Loucy (cell line): ENCODE data around the gene PLXNA2.

Experiments used
- H2AFZ ChIP-seq: fragments of 200-600 bp; sonication (generic); 2 replicates; pipeline ENCODE4 v1.6.0; 2016; ENCODE audit warnings: antibody characterized with exemption, mild to moderate bottlenecking, low read length, moderate library complexity
- H3F3A ChIP-seq: fragments of 200-600 bp; 2 replicates; pipeline ENCODE4 v1.6.0; 2016; ENCODE audit warnings: antibody characterized with exemption, low read depth, mild to moderate bottlenecking
- H3K27me3 ChIP-seq: fragments of 200-600 bp; sonication (generic); 2 replicates; pipeline ENCODE4 v1.6.1; 2014; ENCODE audit warnings: low read length, mild to moderate bottlenecking; ENCODE audit not compliant: insufficient read depth, poor library complexity, severe bottlenecking
- H3K36me3 ChIP-seq: fragments of 200-600 bp; sonication (generic); 2 replicates; pipeline ENCODE4 v1.6.1; 2016; ENCODE audit warnings: low read length; ENCODE audit not compliant: insufficient read depth
- H3K4me1 ChIP-seq: fragments of 200-600 bp; sonication (generic); 2 replicates; pipeline ENCODE4 v1.5.1; 2014; ENCODE audit warnings: low read length, mild to moderate bottlenecking; ENCODE audit not compliant: insufficient read depth, poor library complexity, severe bottlenecking
- H3K4me2 ChIP-seq: fragments of 200-600 bp; sonication (generic); 2 replicates; pipeline ENCODE4 v1.6.0; 2014; ENCODE audit warnings: antibody characterized with exemption, low read length, low read depth, mild to moderate bottlenecking; ENCODE audit not compliant: poor library complexity, severe bottlenecking
- H3K4me3 ChIP-seq: fragments of 200-600 bp; sonication (generic); 2 replicates; pipeline ENCODE4 v1.5.1; 2014; ENCODE audit warnings: low read length, mild to moderate bottlenecking, mixed read lengths; ENCODE audit not compliant: poor library complexity, severe bottlenecking
- H3K79me2 ChIP-seq: fragments of 200-600 bp; sonication (generic); 2 replicates; pipeline ENCODE4 v1.6.1; 2014; ENCODE audit warnings: low read length; ENCODE audit not compliant: insufficient read depth
- H3K9ac ChIP-seq: fragments of 200-600 bp; sonication (generic); 2 replicates; pipeline ENCODE4 v1.6.0; 2014; ENCODE audit warnings: mild to moderate bottlenecking, low read depth, low read length, moderate library complexity; ENCODE audit not compliant: poor library complexity, severe bottlenecking
- H3K9me2 ChIP-seq: fragments of 200-600 bp; sonication (generic); replicated peaks from 2 replicates; pipeline ENCODE4 v1.6.1; 2016; ENCODE audit warnings: low read depth, low read length, mixed read lengths
- H3K9me3 ChIP-seq: fragments of 200-600 bp; sonication (generic); 2 replicates; pipeline ENCODE4 v1.6.1; 2014; ENCODE audit warnings: mild to moderate bottlenecking, antibody characterized with exemption, low read length, low read depth; ENCODE audit not compliant: insufficient read depth
- H4K20me1 ChIP-seq: fragments of 200-600 bp; sonication (generic); 2 replicates; pipeline ENCODE4 v1.6.0; 2014; ENCODE audit warnings: antibody characterized with exemption, low read length, mild to moderate bottlenecking; ENCODE audit not compliant: insufficient read depth, poor library complexity, severe bottlenecking
- EZH2phosphoT487 ChIP-seq: fragments of 200-600 bp; IDR thresholded peaks from 2 replicates; pipeline ENCODE4 v1.6.1; 2018; ENCODE audit warnings: antibody characterized with exemption, mild to moderate bottlenecking, moderate library complexity, borderline replicate concordance
- TF ChIP-seq, protein P1 (sequence below): fragments of 200-600 bp; sonication (generic); conservative IDR thresholded peaks from 2 replicates; pipeline ENCODE4 v1.5.1; 2014; ENCODE audit warnings: mild to moderate bottlenecking, antibody characterized with exemption, low read length

The PLXNA2 gene

GRCh38 chr1:208036918-208037766, 207.0 kb downstream of the PLXNA2 start:
- Histone ChIP-seq H3K36me3 (no peaks in the 10 kb centered on the region), H3K4me3 (no peak overlapping the region), H3F3A (no peaks in the 10 kb centered on the region), H2AFZ (no peak overlapping the region), H3K27me3 (no peaks in the 10 kb centered on the region), H3K4me2 (no peak overlapping the region), H3K9ac (no peak overlapping the region), H3K79me2 (no peaks in the 10 kb centered on the region), H4K20me1 (no peaks in the 10 kb centered on the region), H3K9me2 (no peaks in the 10 kb centered on the region), H3K4me1 (no peaks in the 10 kb centered on the region), H3K9me3 (no peaks in the 10 kb centered on the region)
- no peak for TF ChIP-seq EZH2phosphoT487

DNA sequence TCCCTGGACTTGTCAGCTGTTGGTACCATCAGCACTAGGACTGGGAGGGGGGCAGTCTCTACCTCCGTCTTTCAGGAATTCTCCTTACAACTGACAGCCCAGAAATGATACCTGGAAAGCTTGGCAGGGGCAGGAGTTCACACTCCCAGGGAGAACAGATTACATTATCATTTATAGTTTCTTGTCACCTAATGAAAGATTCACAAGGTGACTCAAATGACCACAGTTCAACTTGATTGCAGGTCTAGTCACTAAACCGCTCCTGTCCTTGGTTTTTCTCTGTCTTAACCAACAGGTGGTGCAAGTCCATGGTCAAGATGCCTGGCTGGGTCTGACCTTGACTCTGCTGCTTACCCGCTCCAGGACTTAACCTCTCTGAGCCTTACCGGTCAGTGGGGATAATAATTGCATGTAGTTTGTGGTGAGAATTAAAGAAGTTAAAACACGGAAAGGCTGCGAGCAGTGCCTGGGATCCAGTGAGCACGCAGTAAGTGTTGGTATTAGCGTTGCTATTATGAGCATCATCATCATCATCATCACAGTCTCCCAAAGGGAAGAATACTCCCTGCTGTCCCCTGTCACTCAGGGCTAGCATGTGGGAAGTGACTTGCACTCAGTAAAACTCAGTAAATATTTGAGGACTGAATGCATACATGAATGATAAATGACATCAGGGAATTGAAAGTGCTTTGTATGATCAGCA, 207.9 kb downstream of the PLXNA2 start:
- H3K79me2 ChIP-seq = no peaks in the 10 kb centered on the region
- H3F3A ChIP-seq = no peaks in the 10 kb centered on the region
- H3K27me3 ChIP-seq = no peaks in the 10 kb centered on the region
- H3K36me3 ChIP-seq = no peaks in the 10 kb centered on the region
- TF ChIP-seq EZH2phosphoT487 = no peak
- TF ChIP-seq, protein P1, sequence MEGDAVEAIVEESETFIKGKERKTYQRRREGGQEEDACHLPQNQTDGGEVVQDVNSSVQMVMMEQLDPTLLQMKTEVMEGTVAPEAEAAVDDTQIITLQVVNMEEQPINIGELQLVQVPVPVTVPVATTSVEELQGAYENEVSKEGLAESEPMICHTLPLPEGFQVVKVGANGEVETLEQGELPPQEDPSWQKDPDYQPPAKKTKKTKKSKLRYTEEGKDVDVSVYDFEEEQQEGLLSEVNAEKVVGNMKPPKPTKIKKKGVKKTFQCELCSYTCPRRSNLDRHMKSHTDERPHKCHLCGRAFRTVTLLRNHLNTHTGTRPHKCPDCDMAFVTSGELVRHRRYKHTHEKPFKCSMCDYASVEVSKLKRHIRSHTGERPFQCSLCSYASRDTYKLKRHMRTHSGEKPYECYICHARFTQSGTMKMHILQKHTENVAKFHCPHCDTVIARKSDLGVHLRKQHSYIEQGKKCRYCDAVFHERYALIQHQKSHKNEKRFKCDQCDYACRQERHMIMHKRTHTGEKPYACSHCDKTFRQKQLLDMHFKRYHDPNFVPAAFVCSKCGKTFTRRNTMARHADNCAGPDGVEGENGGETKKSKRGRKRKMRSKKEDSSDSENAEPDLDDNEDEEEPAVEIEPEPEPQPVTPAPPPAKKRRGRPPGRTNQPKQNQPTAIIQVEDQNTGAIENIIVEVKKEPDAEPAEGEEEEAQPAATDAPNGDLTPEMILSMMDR = peak; percentile 64
- H2AFZ ChIP-seq = no peak overlapping the region
- no peaks in the 10 kb centered on the region for H3K9me3 ChIP-seq
- no peaks in the 10 kb centered on the region for H4K20me1 ChIP-seq
- no peaks in the 10 kb centered on the region for H3K4me1 ChIP-seq
- no peak overlapping the region for H3K9ac ChIP-seq
- no peak overlapping the region for H3K4me3 ChIP-seq
- H3K9me2 ChIP-seq = no peaks in the 10 kb centered on the region
- H3K4me2 ChIP-seq = no peak overlapping the region

DNA sequence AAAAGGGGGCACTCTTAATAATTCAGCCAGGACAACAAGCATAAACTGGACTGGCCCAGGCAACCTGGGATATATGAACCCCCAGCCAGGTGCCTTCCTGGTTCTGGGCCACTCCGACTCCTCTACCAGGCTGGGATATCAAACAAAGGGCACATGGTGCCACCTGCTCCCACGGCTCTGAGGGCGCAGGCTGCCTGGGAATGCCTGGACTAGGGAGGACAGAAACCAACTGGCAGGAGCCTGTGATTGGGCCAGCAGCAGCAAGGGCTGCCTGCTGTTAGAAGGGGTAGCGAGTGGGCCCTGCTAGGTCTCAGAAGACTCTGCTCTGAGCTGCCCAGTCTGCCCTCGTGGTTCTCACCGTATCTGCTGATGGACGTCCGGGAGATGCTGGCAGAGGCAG, 210.0 kb downstream of the PLXNA2 start:
- no peaks in the 10 kb centered on the region for H3K9me2 ChIP-seq
- H3F3A ChIP-seq = no peaks in the 10 kb centered on the region
- H3K4me2 ChIP-seq = no peak overlapping the region
- no peak overlapping the region for H3K9ac ChIP-seq
- H3K4me1 ChIP-seq = no peaks in the 10 kb centered on the region
- H3K27me3 ChIP-seq = no peaks in the 10 kb centered on the region
- no peak overlapping the region for H2AFZ ChIP-seq
- TF ChIP-seq, protein P1 = no peak
- TF ChIP-seq EZH2phosphoT487 = no peak
- no peaks in the 10 kb centered on the region for H3K9me3 ChIP-seq
- H4K20me1 ChIP-seq = no peaks in the 10 kb centered on the region
- H3K4me3 ChIP-seq = no peak overlapping the region
- no peaks in the 10 kb centered on the region for H3K36me3 ChIP-seq
- H3K79me2 ChIP-seq = no peaks in the 10 kb centered on the region
